NCI-H510A treated with DMSO at 0.1 percent for 48 hours (cell line): ENCODE measurements around the gene ASTN2.

Experiments
- DNase-seq: peaks from one replicate; lab custom pipeline; 2025; lab: John Stamatoyannopoulos, UW

The ASTN2 gene

GRCh38 chr9:116377179-116377798, 1037.6 kb downstream of the ASTN2 start:
- no peak for DNase-seq
